HG02678 (cell line): Measurements from ENCODE around the gene RAD51AP2.
"Not testable (repeated sequence)": the region's sequence is repeated elsewhere in the genome, so short reads cannot be mapped to it uniquely, and the experiment has no call there.

ENCODE experiments used
- ATAC-seq: cut with Tn5 transposase; IDR thresholded peaks from one replicate; pipeline ENCODE4 v1.9.1; 2021; ENCODE audit warnings: mild to moderate bottlenecking, moderate library complexity; ENCODE audit not compliant: unreplicated experiment

The RAD51AP2 gene

GRCh38 chr2:17538022-17538843 lies 20.0 kb upstream of the RAD51AP2 start:
- ATAC-seq = peak; percentile 38

GRCh38 chr2:17536416-17536815 lies 18.2 kb upstream of the RAD51AP2 start:
- no peak for ATAC-seq

GRCh38 chr2:17533546-17533945 lies 15.3 kb upstream of the RAD51AP2 start:
- ATAC-seq = no peak

GRCh38 chr2:17529771-17530170 lies 11.5 kb upstream of the RAD51AP2 start:
- ATAC-seq = no peak

DNA sequence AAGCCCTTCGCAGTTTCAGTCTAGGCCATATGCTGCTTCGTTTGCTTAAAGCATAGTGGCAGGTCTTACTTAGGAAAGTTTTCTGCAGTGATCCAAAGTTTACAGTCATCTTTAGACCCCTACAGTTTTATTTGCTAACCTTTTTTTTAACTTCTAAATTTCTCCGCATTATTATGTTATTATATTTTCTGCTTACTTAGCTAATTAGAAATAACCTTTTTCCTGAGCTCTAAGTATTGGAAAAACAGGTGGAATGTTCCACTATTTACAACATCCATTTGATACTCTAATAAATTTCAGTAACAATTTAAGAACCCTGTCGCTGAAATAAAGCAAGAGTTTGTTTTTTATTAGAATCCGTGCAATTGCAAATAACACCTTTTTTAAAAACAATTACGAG lies 4.1 kb upstream of the RAD51AP2 start:
- no peak for ATAC-seq

DNA sequence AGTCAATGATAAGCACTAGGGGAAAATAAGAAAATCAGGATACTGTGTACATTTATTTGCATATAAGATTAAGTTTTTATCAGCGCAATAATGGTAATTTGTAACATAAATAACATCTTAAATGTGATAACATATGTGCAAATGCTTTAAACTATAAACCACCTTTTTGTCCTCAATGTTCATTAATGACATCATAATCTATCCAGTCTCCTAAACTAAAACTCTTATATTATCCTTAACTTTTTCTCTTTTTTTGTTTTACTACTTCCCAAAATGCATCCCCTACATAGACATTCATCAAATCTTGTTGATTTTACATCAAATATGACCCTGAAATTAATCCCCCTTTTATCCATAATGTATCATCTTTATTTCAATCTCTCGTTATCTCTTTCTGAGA lies 3.4 kb upstream of the RAD51AP2 start:
- no peak for ATAC-seq

DNA sequence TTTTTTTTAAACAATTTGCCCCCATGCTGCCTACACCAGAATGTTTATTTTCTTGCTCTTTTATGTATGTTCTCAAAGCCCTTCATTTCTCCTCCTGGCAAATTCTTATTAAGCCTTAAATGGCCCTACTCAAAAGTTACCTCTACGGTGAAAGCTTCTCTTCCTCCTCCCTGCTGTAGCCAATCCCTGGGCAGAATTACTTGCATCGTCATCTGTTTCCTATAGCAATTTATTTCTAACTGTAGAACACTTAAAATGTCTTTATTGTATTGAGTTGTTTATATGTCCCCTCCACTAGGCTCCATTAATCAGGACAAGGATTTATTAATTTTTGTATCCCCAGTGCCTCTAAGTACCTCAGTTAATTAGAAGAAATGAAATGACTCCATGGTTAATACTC lies 2.5 kb upstream of the RAD51AP2 start:
- no peak for ATAC-seq

- ATAC-seq = no peak
These were observed 1.2 kb upstream of the RAD51AP2 start for GRCh38 chr2:17519486-17519885.

- ATAC-seq = peak; percentile 11
These were observed 594 bp downstream of the RAD51AP2 start for GRCh38 chr2:17517481-17518211.

DNA sequence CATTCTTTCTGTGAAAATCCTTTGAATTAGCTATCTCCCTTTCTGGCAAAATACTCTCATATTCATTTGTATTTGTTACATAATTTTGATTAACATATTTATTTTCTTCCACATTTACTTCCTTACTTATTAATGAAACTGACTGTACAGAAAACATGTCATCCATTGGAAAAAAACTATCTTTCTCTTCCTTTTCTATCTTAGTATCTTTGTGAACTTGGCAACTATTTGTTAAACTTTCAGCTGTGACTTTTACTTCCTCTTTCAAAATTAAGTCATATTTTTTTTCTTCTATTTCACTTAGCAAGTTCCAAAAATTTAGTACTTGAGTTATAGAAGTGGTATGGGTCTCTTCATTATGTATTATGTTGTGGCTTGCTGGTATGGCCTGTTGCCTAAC lies 2.6 kb downstream of the RAD51AP2 start:
- peak; percentile 37 for ATAC-seq

DNA sequence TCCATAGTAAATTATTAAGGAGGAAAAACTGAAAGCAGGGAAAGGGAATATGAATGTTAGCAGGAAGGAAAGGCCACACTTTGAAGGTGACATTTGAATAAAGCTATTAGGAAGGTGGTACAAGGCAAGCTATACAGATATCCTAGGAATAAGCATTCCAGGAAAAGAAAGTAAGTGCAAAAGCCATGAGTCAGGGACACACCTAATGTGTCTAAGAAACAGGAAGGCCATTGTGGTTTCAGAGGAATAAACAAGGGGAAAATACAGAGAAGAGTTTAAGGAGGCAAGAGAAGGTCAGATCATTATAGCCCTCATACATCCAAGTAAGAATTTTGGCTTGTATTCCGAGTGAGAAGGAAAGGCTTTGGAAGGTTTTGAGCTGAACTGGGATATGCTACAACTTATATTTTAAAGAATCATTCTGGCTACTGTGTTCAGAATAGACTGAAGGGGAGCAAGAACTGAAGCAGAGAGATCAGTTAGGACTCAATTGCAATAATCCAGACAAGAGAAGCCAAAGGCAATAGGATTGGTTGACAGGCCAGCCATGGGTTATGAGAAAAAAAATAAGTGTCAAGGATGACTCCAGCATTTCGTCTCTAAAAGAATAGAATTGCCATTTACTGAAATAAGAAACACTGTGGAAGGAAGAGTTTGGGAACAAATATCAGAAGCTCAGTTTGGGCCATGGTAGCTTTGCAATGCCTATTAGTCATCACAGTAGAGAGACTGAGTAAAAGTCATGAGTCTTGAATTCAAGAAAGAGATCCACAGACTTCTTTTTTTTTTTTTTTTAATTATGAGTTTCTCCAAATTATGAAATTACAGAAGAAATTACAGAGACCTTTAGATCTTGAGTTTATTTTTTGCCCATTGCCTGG lies 11.3 kb downstream of the RAD51AP2 start:
- no peak for ATAC-seq

DNA sequence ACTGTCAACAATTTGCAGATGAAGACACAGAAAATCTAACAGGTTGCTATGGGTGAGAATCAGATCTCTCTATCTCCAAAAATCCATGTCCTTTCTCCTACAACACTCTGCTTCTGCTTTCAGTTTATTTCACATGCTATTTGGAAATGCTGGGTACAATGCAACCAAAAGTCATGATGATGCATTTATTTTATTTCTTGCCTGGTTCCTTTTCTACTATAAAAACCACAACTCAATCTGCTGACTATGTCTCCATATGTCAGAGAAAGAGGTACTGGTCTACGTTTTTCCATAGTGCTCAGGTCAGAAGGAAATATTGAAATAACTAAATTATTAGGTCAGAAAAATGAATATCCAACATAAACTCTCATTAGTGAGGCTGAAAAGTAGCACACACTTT lies 20.5 kb downstream of the RAD51AP2 start:
- no peak for ATAC-seq

DNA sequence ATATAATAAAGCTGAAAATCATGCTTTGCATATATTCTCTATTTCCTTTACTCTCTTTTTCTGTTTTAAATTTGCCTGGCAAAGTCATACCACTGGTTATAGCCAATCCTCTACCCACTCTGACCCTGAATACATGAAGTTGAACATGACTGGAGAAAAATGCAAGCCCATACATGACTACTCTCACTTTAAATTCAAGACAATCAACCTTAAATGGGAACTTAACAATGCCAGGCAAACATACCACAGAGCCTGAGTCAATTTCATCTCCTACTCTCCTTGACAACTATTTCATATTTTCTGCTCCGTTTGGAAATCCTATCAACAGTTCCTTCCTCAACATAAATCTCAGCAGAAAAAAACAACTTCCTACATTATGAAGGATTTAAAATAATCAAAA lies 22.6 kb downstream of the RAD51AP2 start:
- ATAC-seq = no peak

DNA sequence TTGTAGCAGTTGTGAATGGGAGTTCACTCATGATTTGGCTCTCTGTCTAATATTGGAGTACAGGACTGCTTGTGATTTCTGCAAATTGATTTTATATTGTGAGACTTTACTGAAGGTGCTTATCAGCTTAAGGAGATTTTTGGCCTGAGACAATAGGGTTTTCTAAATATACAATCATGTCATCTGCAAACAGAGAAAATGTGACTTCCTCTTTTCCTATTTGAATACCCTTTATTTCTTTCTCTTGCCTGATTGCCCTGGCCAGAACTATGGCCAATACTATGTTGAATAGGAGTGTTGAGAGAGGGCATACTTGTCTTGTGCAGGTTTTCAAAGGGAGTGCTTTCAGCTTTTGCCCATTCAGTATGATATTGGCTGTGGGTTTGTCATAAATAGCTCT lies 28.1 kb downstream of the RAD51AP2 start:
- ATAC-seq = not testable (repeated sequence)

DNA sequence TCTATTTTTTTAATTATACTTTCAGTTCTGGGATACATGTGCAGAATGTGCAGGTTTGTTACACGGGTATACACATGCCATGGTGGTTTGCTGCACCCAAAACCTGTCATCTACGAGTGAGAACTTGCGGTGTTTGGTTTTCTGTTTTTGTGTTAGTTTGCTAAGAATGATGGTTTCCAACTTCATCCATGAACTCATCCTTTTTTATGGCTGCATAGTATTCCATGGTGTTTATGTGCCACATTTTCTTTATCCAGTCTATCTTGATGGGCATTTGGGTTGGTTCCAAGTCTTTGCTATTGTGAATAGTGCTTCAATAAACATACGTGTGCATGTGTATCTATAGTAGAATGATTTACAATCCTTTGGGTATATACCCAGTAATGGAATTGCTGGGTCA lies 29.6 kb downstream of the RAD51AP2 start:
- not testable (repeated sequence) for ATAC-seq

DNA sequence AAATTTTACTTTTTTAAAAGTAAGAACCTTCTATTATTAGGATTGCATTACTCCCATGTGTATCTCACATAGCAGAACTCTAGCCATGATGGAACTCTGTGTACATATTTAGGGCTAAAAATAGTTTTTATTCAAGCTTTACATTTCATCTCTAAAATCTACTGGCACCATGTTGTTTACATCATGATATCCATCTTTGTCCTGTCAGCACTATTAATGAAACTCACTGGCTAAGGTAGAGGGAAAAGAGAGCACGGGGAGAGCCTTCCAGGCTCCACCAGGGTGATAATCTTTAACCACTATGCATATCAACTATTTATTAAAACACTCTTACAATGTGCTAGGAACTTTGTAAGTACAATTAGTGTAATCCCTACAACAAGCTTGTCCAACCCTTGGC lies 34.7 kb downstream of the RAD51AP2 start:
- ATAC-seq = no peak

DNA sequence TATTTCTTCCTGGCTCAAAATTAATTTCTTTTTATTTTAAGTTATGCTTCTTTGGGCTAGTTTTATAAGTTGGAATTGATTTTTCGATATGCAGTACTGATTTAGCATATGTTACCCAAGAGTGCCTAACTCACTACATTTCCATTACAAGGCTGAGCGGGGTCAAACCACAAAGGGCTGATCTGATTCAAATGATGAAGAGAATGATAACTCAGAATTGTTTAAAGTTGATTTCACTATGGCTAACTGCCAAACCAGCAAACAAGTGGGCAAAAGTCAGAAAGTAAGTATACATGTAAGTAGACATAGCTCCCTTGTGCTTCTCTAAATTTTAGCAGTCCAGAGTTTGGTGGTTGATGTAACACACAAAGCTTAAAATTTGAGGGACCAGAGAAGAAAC lies 35.6 kb downstream of the RAD51AP2 start:
- no peak for ATAC-seq

DNA sequence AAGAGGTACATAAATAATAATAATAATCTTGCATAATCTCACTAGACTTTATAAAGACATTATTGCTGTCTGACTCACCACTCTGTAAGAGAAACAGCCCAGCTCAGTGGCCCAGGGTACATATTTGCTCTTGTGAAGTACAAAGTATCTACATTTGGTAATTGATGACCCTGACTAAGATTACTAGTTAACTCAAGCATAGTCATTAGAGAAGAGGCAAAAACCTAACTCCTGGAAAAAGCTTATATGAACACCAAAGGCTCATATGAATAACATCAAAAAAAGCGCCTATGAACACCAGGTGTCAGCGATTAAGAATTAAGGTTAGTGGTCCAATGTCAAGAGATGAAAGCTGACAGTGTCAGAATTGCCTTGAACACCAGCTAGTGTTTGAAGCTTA lies 38.4 kb downstream of the RAD51AP2 start:
- ATAC-seq = no peak

DNA sequence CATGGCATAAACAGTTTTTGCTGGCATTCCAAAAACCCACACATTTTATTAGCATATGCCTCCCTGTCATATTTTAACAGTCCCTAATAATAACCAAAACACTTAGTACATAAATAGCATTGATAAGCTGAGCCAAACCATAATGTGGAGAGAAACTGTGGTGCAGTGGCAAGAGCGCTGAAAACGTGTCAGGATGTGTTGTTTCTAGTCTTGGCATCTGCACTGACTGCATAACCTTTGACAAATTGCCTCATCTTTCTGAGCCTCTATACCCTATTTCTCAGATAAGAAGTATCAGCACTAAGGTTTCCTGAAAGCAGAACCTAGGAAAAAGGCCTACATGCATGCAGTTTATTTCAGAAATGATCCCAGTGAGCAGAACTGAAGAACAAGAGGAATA lies 41.4 kb downstream of the RAD51AP2 start:
- no peak for ATAC-seq

DNA sequence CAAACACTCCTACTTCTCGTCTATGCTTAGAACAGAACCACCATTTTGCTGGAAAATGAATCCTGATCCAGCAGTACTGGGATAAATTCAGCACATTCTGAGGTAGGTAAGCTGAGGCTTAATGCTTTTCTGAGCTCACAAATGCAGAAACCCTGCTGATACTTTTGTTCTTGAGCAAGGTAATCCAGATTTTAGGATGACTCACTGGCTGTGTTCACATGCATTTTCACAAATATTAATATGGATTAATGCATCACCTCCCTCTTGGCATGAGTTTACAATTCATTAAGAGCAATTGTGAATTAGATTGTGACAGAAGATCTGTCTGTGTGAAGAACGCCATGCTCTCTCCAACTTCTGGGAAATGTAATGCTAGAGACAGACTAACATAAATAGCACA lies 42.2 kb downstream of the RAD51AP2 start:
- no peak for ATAC-seq

GRCh38 chr2:17475286-17475685 lies 43.0 kb downstream of the RAD51AP2 start:
- no peak for ATAC-seq
